NCI-H1930 (cell line): Measurements from ENCODE around the gene CPNE8.

ENCODE experiments used
- DNase-seq, 2 experiments: peaks; one replicate each; lab custom pipeline; 2025; lab: John Stamatoyannopoulos, UW

CPNE8 gene

DNA sequence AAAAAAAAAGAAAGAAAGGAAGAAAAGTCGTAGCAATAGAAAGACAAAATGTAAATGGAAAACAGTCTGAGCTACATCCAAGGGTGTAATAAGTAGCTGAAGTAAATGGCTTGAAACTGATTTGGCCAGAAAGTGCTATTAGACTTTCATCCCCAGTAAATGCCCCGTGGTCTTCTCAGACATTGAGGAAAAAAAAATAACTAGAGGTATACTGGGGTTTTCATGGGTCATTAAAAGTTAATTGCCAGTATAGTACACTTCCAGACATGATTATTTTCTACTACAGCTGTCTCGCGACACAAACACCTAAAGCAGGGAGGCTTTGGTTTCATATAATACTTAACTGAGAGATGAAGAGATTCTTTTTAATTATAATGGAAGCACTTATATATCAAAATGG, 271.9 kb downstream of the CPNE8 start:
- no peak for DNase-seq

GRCh38 chr12:38629064-38629463, 276.3 kb downstream of the CPNE8 start:
- DNase-seq: no peak

DNA sequence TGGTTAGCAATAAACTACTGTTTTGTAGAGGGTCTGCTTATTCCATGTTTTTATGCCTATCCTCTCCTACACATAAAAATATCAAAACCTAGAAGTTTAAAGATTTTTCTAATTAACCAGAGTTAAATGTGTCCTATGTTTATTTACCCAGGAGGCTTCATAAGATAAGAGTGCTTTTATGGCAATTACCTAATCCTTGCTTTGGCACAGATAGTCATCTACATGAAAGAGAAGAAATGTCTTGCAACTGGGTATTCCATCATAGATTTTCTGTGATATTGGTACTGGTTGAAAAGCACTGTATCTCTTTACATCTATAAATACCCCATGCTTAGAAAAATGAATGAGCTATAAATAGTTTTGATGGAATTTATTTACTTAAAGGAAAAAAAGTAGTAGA, 277.1 kb downstream of the CPNE8 start:
- no peak for DNase-seq

DNA sequence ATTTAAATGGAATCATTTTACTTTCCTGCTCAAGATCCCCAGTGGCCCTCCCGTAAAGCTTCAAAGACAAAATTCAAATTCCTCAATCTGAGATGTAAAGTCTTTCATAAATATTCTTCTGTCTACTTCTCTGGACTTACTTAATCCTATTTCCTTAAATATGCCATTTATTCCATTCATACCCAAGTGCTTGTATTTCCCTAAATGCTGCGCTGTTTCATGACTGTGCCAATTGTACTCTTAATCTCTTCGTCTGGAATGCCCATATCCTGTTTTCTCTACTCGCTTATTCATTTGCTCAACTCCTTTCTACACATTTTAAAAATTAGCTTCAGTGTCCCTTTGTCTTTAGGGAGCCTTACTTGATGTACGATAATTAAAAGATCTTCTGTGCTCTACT, 280.1 kb downstream of the CPNE8 start:
- DNase-seq: no peak

DNA sequence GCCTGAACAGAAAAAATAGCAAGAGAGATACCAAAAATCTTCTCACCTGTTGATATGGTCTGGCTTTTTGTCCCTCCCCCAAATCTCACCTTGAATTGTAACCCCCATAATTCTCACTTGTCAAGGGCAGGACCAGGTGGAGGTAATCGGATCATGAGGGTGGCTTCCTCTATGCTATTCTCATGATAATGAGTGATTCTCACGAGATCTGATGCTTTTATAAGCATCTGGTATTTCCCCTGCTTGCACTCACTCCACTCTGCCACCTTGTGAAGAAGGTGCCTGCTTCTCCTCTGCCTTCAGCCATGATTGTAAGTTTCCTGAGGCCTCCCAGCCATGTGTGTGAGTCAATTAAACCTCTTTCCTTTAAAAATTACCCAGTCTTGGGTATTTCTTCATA, 291.2 kb downstream of the CPNE8 start:
- no peak for DNase-seq

DNA sequence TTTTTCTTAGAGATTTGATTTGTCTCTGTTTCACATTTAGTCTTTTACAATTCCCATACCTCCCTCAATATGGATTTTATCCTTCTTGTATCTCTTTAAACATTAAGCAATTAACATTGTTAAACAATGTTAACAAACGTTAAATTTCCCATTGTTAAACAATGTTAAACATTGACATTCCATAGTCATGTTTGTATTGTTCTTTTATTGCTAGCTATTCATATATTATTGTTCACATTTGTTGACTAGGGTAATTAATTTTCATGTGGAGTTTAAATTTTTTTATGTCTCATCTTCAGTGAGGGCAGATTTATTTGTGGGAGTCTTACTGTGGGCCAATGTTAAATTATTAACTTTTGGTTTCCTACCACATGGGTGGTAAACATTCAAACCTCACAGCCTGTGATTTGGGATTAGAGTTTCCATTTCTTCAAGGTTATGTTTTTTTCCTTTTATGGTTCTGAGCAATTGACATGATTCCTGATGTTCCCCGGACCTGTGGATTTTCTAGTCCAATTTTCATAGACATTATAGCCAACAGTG, 294.5 kb downstream of the CPNE8 start:
- no peak for DNase-seq

- no peak for DNase-seq
Measured at GRCh38 chr12:38607295-38607694, 298.1 kb downstream of the CPNE8 start.
